Natural killer cell (primary cell): Measurements from ENCODE around the gene OSTF1. TPM values are rescaled to one million over a fixed set of nuclear protein-coding genes. Genes with fewer than 3 reads are reported as not detected.
A peak's percentile ranks its signal among the peaks of the same experiment; 100 is the strongest.

Source experiments
- ATAC-seq, 3 donors: fragments of 150-1000 bp in 2 of 3; fragments of 200-7000 bp in 1 of 3; cut with Tn5 transposase; 1 replicate in 1 of 3; 2 replicates in 2 of 3; pipeline ENCODE4 v1.10.0; 2021; ENCODE audit warnings: mild to moderate bottlenecking in 2 of 3, moderate library complexity in 2 of 3
- DNase-seq, 2 donors: peaks; one replicate each; pipeline versions ENCODE4 v3.0.0 to v3.0.0-alpha.2; 2013 to 2021; ENCODE audit warnings: mixed read lengths in 1 of 2
- H3K27ac ChIP-seq: one replicate; pipeline ENCODE4 v1.5.1; 2013; ENCODE audit warnings: mild to moderate bottlenecking, low read length
- H3K27me3 ChIP-seq: one replicate; pipeline ENCODE4 v1.6.1; 2013; ENCODE audit warnings: low read length; ENCODE audit not compliant: control insufficient read depth, insufficient read depth
- H3K36me3 ChIP-seq: one replicate; pipeline ENCODE4 v1.6.1; 2013; ENCODE audit warnings: low read length; ENCODE audit not compliant: control insufficient read depth, insufficient read depth
- H3K4me1 ChIP-seq: one replicate; pipeline ENCODE4 v1.6.1; 2013; ENCODE audit warnings: low read length; ENCODE audit not compliant: control insufficient read depth, insufficient read depth
- H3K4me3 ChIP-seq: one replicate; pipeline ENCODE4 v1.5.1; 2013; ENCODE audit warnings: low read length
- H3K9me3 ChIP-seq: one replicate; pipeline ENCODE4 v1.6.1; 2013; ENCODE audit warnings: low read length; ENCODE audit not compliant: control insufficient read depth, insufficient read depth
- H3K27ac Mint-ChIP-seq, 2 donors: one replicate each; pipeline ENCODE4 v1.8.0; 2022; ENCODE audit warnings: mild to moderate bottlenecking in 2 of 2, mixed read lengths in 2 of 2, moderate library complexity in 1 of 2
- H3K27me3 Mint-ChIP-seq, 2 donors: one replicate each; pipeline ENCODE4 v1.8.0; 2022; ENCODE audit warnings: low read depth in 2 of 2, mixed read lengths in 2 of 2
- H3K36me3 Mint-ChIP-seq: one replicate; pipeline ENCODE4 v1.8.0; 2022; ENCODE audit warnings: mixed read lengths
- H3K4me1 Mint-ChIP-seq, 2 donors: one replicate each; pipeline ENCODE4 v1.8.0; 2022; ENCODE audit warnings: mixed read lengths in 2 of 2
- H3K4me3 Mint-ChIP-seq: one replicate; pipeline ENCODE4 v1.8.0; 2022; ENCODE audit warnings: mild to moderate bottlenecking, moderate library complexity, mixed read lengths
- H3K9me3 Mint-ChIP-seq, 2 donors: one replicate each; pipeline ENCODE4 v1.8.0; 2022; ENCODE audit warnings: mixed read lengths in 2 of 2
- CTCF ChIP-seq: fragments of 200-600 bp; IDR thresholded peaks from one replicate; pipeline ENCODE4 v1.8.0; 2022; ENCODE audit warnings: antibody characterized with exemption
- WGBS: methylation state at CpG from one replicate; pipeline ENCODE4 v1.1.7; 2013; ENCODE audit warnings: missing lambda C conversion rate; ENCODE audit not compliant: insufficient coverage; 5-methylcytosine and 5-hydroxymethylcytosine counted together
- intact Hi-C: fragments of 100-400 bp; cut with micrococcal nuclease; formaldehyde crosslinking; loops from one replicate; pipeline ENCODE4 v1.14.2; 2022
- total RNA-seq, 4 donors: library from RNA; stranded (reverse); fragments of 120-200 nt in 1 of 4; gene quantifications; one replicate each; pipeline versions ENCODE4 v1.2.3 to v1.2.4, GENCODE V29; 2013 to 2022

OSTF1 gene
- total RNA-seq, 3 donors from 2014 or later (not counting 1 experiment from before 2014, with no cell fraction given) = 140 to 187 (median 177) TPM

GRCh38 chr9:75085640-75086039 lies 2.7 kb upstream of the OSTF1 start:
- DNase-seq (no peak), ATAC-seq (no peak)
- no peak overlapping the region for H3K27ac ChIP-seq
- H3K4me1 Mint-ChIP-seq = peaks cover 51 to 72% of the 10 kb centered on the region in 2 donors
- peak overlapping the region; percentile 100 for H3K4me3 Mint-ChIP-seq
- H3K4me1 ChIP-seq = peaks cover 26% of the 10 kb centered on the region
- H3K27me3 ChIP-seq = no peaks in the 10 kb centered on the region
- H3K9me3 ChIP-seq = no peaks in the 10 kb centered on the region
- H3K36me3 ChIP-seq = peaks cover 19% of the 10 kb centered on the region
- intact Hi-C loops = loop anchor here (10.0 kb wide), 1 partner anchor 1309 kb away; the partner anchor contains the start of gene RFK
- peak overlapping the region; percentile 92 to 100 for H3K27ac Mint-ChIP-seq
- H3K27me3 Mint-ChIP-seq = no peaks in the 10 kb centered on the region
- H3K4me3 ChIP-seq = no peak overlapping the region
- H3K36me3 Mint-ChIP-seq = no peaks in the 10 kb centered on the region
- H3K9me3 Mint-ChIP-seq = no peaks in the 10 kb centered on the region
- 91% methylated on average over 1 of the region's 1 CpG for WGBS
- no peak for TF ChIP-seq CTCF

- intact Hi-C loops = loop anchor here (10.0 kb wide), 1 partner anchor 1308 kb away; the partner anchor contains the start of gene RFK
- Histone ChIP-seq H3K27ac (peak overlapping the region; percentile 91), H3K4me3 (peak overlapping the region; percentile 63), H3K4me1 (peaks cover 35% of the 10 kb centered on the region), H3K27me3 (no peaks in the 10 kb centered on the region), H3K36me3 (peaks cover 9% of the 10 kb centered on the region), H3K9me3 (no peaks in the 10 kb centered on the region)
- no peaks in the 10 kb centered on the region for H3K27me3 Mint-ChIP-seq
- peak overlapping the region; percentile 92 to 100 for H3K27ac Mint-ChIP-seq
- 57% methylated on average over 14 of the region's 16 CpGs for WGBS
- peak in 1 of 2 donors; percentile 26 for DNase-seq
- no peaks in the 10 kb centered on the region for H3K9me3 Mint-ChIP-seq
- no peak for TF ChIP-seq CTCF
- ATAC-seq = no peak
- no peaks in the 10 kb centered on the region for H3K36me3 Mint-ChIP-seq
- H3K4me1 Mint-ChIP-seq = peaks cover 61 to 83% of the 10 kb centered on the region in 2 donors
- H3K4me3 Mint-ChIP-seq = peak overlapping the region; percentile 100
These were observed 1.6 kb upstream of the OSTF1 start for GRCh38 chr9:75086541-75087288.

- H3K36me3 ChIP-seq = peaks cover 5% of the 10 kb centered on the region
- Mint-ChIP-seq H3K36me3 (no peaks in the 10 kb centered on the region), H3K27ac (peak overlapping the region; percentile 92 to 100), H3K4me3 (peak overlapping the region; percentile 100), H3K4me1 (peaks cover 68 to 83% of the 10 kb centered on the region in 2 donors), H3K27me3 (no peaks in the 10 kb centered on the region), H3K9me3 (no peaks in the 10 kb centered on the region)
- H3K27ac ChIP-seq = peak overlapping the region; percentile 91
- ATAC-seq = peak in 2 of 3 donors; percentile 9 to 16
- H3K4me3 ChIP-seq = peak overlapping the region; percentile 63
- peak; percentile 10 for TF ChIP-seq CTCF
- no peaks in the 10 kb centered on the region for H3K27me3 ChIP-seq
- peaks cover 39% of the 10 kb centered on the region for H3K4me1 ChIP-seq
- DNase-seq = peak; percentile 43 to 81
- intact Hi-C loops = loop anchor here (10.0 kb wide), 1 partner anchor 1307 kb away; the partner anchor contains the start of gene RFK
- WGBS = under 1% methylated on average over 19 of the region's 20 CpGs
- no peaks in the 10 kb centered on the region for H3K9me3 ChIP-seq
These were observed 958 bp upstream of the OSTF1 start for GRCh38 chr9:75087289-75087823.
